Osteocyte (in vitro differentiated cells): ENCODE results near the gene YTHDC2. TPM values are rescaled to one million over a fixed set of nuclear protein-coding genes. Genes with fewer than 3 reads are reported as not detected.

Source experiments
- DNase-seq: peaks from one replicate; pipeline ENCODE4 v3.0.0; 2021; ENCODE audit warnings: mixed read lengths; ENCODE audit not compliant: unreplicated experiment; ENCODE audit errors: extremely low spot score
- H3K27ac Mint-ChIP-seq: one replicate; pipeline ENCODE4 v1.8.0; 2021; ENCODE audit warnings: mild to moderate bottlenecking, mixed read lengths; ENCODE audit not compliant: unreplicated experiment
- H3K27me3 Mint-ChIP-seq: one replicate; pipeline ENCODE4 v1.8.0; 2021; ENCODE audit warnings: mixed read lengths; ENCODE audit not compliant: unreplicated experiment
- H3K36me3 Mint-ChIP-seq: one replicate; pipeline ENCODE4 v1.8.0; 2021; ENCODE audit warnings: mixed read lengths; ENCODE audit not compliant: unreplicated experiment
- H3K4me1 Mint-ChIP-seq: one replicate; pipeline ENCODE4 v1.8.0; 2021; ENCODE audit warnings: mixed read lengths; ENCODE audit not compliant: unreplicated experiment
- H3K4me3 Mint-ChIP-seq: one replicate; pipeline ENCODE4 v1.8.0; 2021; ENCODE audit warnings: mild to moderate bottlenecking, moderate library complexity, mixed read lengths; ENCODE audit not compliant: unreplicated experiment
- H3K9me3 Mint-ChIP-seq: one replicate; pipeline ENCODE4 v1.8.0; 2021; ENCODE audit warnings: mixed read lengths; ENCODE audit not compliant: unreplicated experiment
- total RNA-seq: library from RNA; stranded (reverse); gene quantifications from 2 replicates; pipeline ENCODE4 v1.2.1, GENCODE V29; 2021
- TF ChIP-seq, protein P1 (sequence below): fragments of 200-600 bp; sonication (generic); IDR thresholded peaks from 2 replicates; pipeline ENCODE4 v1.5.0; 2021; ENCODE audit warnings: antibody characterized with exemption, mild to moderate bottlenecking, moderate library complexity

The YTHDC2 gene
- total RNA-seq, 1 donor from 2014 or later = 22.7 TPM

- Mint-ChIP-seq H3K4me1 (peaks cover 12% of the 10 kb centered on the region), H3K27me3 (no peaks in the 10 kb centered on the region), H3K27ac (no peak overlapping the region), H3K4me3 (no peak overlapping the region), H3K36me3 (peaks cover 17% of the 10 kb centered on the region), H3K9me3 (no peaks in the 10 kb centered on the region)
- TF ChIP-seq, protein P1, sequence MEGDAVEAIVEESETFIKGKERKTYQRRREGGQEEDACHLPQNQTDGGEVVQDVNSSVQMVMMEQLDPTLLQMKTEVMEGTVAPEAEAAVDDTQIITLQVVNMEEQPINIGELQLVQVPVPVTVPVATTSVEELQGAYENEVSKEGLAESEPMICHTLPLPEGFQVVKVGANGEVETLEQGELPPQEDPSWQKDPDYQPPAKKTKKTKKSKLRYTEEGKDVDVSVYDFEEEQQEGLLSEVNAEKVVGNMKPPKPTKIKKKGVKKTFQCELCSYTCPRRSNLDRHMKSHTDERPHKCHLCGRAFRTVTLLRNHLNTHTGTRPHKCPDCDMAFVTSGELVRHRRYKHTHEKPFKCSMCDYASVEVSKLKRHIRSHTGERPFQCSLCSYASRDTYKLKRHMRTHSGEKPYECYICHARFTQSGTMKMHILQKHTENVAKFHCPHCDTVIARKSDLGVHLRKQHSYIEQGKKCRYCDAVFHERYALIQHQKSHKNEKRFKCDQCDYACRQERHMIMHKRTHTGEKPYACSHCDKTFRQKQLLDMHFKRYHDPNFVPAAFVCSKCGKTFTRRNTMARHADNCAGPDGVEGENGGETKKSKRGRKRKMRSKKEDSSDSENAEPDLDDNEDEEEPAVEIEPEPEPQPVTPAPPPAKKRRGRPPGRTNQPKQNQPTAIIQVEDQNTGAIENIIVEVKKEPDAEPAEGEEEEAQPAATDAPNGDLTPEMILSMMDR = no peak
- DNase-seq = no peak
Observed at GRCh38 chr5:113523168-113523567, 9.7 kb downstream of the YTHDC2 start.

DNA sequence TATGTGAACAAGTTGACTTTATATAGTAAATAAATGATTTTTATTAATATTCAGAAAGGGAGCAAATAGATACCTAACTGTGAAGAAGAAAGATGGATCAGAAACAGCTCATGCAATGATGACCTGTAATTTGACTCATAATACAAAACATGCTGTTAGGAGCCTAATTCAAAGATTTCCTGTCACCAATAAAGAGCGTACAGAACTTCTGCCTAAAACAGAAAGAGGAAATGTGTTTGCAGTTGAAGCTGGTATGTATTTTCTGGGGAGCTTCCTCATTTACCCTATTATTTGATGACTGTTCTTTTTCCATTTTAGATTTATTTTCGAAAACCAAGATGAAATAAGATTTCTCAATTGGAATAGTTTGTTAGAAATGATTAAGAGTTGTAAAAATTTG is 11.4 kb downstream of the YTHDC2 start:
- Mint-ChIP-seq H3K9me3 (no peaks in the 10 kb centered on the region), H3K27ac (no peak overlapping the region), H3K4me3 (no peak overlapping the region), H3K27me3 (no peaks in the 10 kb centered on the region), H3K36me3 (peaks cover 11% of the 10 kb centered on the region), H3K4me1 (peaks cover 23% of the 10 kb centered on the region)
- no peak for DNase-seq
- TF ChIP-seq, protein P1 = no peak

DNA sequence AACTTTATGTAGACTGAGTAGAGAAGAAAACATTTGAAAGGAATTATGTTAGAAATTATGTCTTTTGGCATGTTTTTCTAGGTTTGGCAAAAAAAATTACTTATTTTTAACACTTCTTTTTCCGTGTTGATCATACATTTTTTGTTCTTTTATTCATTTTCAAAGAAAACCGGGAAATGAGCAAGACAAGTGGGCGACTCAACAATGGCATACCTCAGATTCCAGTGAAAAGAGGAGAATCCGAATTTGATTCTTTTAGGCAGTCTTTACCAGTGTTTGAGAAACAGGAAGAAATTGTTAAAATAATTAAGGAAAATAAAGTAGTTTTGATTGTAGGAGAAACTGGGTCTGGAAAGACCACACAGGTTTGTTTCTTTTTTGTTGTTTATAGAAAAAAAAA is 12.9 kb downstream of the YTHDC2 start:
- TF ChIP-seq, protein P1 = no peak
- H3K27ac Mint-ChIP-seq = peak overlapping the region; percentile 7
- H3K27me3 Mint-ChIP-seq = no peaks in the 10 kb centered on the region
- peaks cover 11% of the 10 kb centered on the region for H3K9me3 Mint-ChIP-seq
- H3K4me3 Mint-ChIP-seq = no peak overlapping the region
- H3K4me1 Mint-ChIP-seq = peaks cover 21% of the 10 kb centered on the region
- DNase-seq = no peak
- peaks cover 15% of the 10 kb centered on the region for H3K36me3 Mint-ChIP-seq

- Mint-ChIP-seq H3K9me3 (peaks cover 16% of the 10 kb centered on the region), H3K36me3 (peaks cover 19% of the 10 kb centered on the region), H3K27me3 (no peaks in the 10 kb centered on the region), H3K4me1 (peaks cover 21% of the 10 kb centered on the region), H3K4me3 (no peak overlapping the region), H3K27ac (no peak overlapping the region)
- TF ChIP-seq, protein P1 = no peak
- DNase-seq = no peak
Observed at GRCh38 chr5:113527746-113528145, 14.3 kb downstream of the YTHDC2 start.

DNA sequence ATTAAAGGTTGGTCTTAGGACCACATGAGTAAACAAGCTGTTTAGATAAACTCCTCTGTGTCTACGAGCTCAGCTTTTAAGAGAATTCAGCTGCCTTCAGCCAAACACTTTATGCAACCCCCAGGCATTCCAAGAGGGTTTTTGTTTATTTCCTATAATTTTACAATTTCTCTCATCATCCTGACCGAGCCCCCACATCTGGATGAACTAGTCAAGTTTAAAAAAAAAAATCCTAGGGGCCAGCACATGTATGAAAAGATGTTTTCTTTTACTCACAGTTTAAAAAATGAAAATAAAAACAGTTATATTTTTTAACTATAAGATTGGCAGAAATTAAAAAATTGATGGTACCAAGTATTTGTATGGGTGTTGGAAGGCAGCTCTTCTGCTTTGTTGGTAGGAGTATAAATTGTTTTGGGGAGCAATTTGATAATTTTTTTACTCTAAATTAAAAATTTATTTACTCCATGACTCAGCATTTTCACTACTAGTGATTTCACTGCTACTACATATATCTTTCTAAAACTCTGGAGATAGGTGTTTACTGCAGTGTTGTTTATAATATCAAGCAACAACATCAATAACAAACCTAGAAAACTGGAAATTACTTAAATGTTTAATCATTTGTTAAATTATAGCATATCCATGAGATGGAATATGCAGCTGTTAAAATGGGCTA is 18.1 kb downstream of the YTHDC2 start:
- Mint-ChIP-seq H3K4me1 (peaks cover 16% of the 10 kb centered on the region), H3K36me3 (peaks cover 42% of the 10 kb centered on the region), H3K9me3 (peaks cover 19% of the 10 kb centered on the region), H3K4me3 (no peak overlapping the region), H3K27ac (no peak overlapping the region), H3K27me3 (no peaks in the 10 kb centered on the region)
- TF ChIP-seq, protein P1 = no peak
- no peak for DNase-seq
